Cardiac septum (tissue), 1 donor: ENCODE data around the gene SPRN. TPM values are rescaled to one million over a fixed set of nuclear protein-coding genes. Genes with fewer than 3 reads are reported as not detected.
A peak's percentile ranks its signal among the peaks of the same experiment; 100 is the strongest.
"Not testable (repeated sequence)": the region's sequence is repeated elsewhere in the genome, so short reads cannot be mapped to it uniquely, and the experiment has no call there.

ENCODE experiments used
- DNase-seq: peaks from one replicate; pipeline ENCODE4 v3.0.0-alpha.2; 2020; ENCODE audit warnings: low spot score
- intact Hi-C: fragments of 100-400 bp; cut with DNase I; formaldehyde crosslinking; loops from one replicate; pipeline ENCODE4 v1.14.0; 2022
- long read RNA-seq: library from polyadenylated mRNA; unstranded; transcript quantifications from one replicate; pipeline ENCODE4 v2.0.0, GENCODE V29; 2021
- total RNA-seq: library from RNA; stranded (reverse); fragmentation: NEBNext Ultra II Directional; extraction: Animal tissue kit (Norgen Biotek cat#: 25700); gene quantifications from one replicate; pipeline ENCODE4 v1.2.1, GENCODE V29; 2021
- donor health status: DM: no; HTN: no; CAD: no.

SPRN gene, protein sequence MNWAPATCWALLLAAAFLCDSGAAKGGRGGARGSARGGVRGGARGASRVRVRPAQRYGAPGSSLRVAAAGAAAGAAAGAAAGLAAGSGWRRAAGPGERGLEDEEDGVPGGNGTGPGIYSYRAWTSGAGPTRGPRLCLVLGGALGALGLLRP
- total RNA-seq, result not detected
- long read RNA-seq, result 0 reads

GRCh38 chr10:133424601-133425000 lies at the start of gene SPRN:
Gene SPRN (minus strand): TSS chr10:133424625. CDS start chr10:133423681, 944 bp downstream.
- DNase-seq, intact Hi-C loops: not testable (repeated sequence)

GRCh38 chr10:133474027-133474426 lies 49.6 kb upstream of the SPRN start:
- intact Hi-C loops, result no loop called here
- DNase-seq, result no peak

DNA sequence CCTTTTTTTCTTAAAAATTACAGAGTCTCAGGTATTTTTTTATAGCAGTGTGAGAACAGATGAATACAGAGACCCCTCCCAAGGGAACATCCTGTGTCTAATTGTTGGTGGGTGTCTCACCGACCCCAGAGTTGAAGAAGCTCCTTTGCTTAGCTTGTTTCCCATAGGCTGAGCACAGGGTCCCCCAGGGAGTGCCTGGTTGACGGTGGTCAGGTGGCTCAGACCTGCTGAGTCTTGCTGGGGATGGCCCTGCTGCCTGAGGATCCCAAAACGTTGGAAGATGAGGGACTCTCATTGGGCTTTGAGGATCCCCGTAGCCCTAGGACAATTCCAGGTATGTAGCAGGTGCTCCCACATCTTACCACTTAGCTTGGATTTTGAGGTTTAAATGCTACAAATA lies 48.8 kb upstream of the SPRN start:
- peak; percentile 72 for DNase-seq

DNA sequence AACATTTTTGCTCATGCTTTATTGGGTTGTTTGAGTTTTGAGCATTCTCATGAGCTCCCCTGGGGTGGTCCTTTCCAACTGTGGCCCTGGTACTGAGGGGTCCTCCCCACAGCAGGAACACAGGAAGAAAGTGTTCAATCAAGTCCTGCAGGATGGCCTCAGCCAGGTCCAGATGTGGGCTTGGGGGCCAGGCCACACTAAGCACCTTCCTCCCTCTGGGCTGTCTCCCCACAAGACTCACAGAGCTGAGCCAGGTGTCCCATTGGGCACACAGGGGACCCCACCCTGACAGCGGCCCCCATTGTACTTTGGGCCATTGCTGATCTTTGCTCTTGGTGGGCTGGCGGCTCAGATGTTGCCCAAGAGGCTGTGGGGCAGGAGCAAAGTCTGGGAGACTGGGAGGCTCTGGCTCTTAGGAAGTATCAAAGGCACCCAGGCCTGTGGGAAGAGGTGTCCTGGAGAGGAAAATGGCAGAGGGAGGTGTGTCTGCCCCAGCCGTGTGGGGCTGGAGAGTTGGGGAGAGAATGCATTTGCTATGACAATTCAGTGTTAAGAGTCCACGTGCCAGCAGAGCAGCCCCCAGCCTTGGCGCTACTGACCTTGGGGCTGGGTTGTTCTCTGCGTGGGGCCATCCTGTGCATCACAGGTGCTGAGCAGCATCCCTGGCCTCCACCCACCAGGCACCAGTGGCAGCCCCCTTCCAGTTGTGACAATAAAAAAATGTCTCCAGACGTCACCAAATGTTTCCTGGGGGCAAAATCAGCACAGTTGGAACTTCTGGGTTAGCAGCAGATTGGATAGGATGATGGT lies 47.1 kb upstream of the SPRN start:
- intact Hi-C loops, result no loop called here

More for the DNA sequence above, 48.8 kb upstream of the SPRN start:
- intact Hi-C loops, result no loop called here

GRCh38 chr10:133469205-133469604 lies 44.8 kb upstream of the SPRN start:
- intact Hi-C loops, DNase-seq: not testable (repeated sequence)

More for the DNA sequence above, 47.1 kb upstream of the SPRN start:
- DNase-seq, result peak; percentile 63

- peak; percentile 76 for DNase-seq
- intact Hi-C loops, result no loop called here
These were observed 43.0 kb upstream of the SPRN start for GRCh38 chr10:133467286-133467911.

GRCh38 chr10:133466683-133467275 lies 42.4 kb upstream of the SPRN start:
- intact Hi-C loops, result no loop called here
- DNase-seq, result peak; percentile 70

- DNase-seq, result no peak
- intact Hi-C loops, result no loop called here
These were observed 41.6 kb upstream of the SPRN start for GRCh38 chr10:133465950-133466474.

GRCh38 chr10:133465191-133465949 lies 40.9 kb upstream of the SPRN start:
- intact Hi-C loops, result no loop called here
- DNase-seq, result no peak

GRCh38 chr10:133464582-133465031 lies 40.2 kb upstream of the SPRN start:
- DNase-seq, result peak; percentile 74
- intact Hi-C loops, result no loop called here

DNA sequence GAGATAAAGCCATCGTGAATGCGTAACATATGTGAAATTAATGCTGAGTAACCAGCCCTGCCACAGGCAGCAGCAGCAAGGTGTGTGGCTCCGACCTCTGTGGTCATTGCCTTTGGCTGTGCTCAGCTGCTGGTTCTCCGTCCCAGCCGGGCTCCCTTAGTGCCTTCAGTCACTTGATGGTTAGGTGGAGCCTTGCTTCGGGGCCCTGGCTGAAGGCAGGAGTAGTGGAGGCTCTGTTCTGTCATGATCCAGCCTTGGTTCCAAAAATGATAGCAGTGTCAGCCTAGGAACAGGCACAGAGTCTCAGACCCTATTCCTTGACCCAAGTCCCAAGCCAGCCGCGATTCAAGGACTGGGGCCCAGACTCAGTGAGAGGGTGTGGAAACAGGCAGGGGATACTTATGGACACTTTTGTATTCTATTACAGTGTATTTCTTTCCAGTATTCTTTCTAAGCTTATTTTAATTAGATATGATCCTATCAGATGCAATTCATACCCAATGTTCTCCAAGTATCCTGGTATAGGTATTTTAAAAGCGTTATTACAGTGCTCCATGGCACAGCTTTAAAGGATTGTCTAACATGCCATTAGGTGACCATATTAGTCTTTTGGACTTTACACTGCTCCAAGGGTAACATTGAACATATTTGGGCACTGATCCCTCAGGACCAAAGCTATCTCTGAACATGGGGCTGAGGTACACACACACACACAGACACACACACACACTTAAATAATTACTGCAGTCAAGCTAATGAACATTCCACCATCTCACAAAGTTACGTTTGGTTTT lies 38.3 kb upstream of the SPRN start:
- intact Hi-C loops, result no loop called here
- DNase-seq, result peak; percentile 75

DNA sequence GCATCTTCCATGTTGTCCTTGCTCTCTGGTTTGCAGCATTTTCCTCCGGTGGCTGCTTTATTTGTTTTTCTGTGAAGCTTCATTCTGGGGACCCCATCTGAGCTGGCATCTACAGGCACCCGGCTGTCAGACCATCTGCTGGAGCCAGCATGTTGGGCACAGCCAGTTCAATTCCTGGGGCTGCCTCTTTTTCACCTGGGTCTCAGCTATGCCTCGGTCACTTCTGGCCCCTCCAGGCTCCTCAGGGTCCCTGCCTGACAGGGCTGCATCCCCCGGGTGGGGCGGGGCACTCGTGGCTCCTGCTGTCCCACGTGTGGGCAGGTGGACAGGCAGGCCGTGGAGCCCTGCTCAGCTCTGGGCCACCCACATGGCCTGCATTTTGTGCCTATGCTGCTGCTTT lies 37.4 kb upstream of the SPRN start:
- peak; percentile 72 for DNase-seq
- intact Hi-C loops, result no loop called here

GRCh38 chr10:133461027-133461426 lies 36.6 kb upstream of the SPRN start:
- intact Hi-C loops, result no loop called here
- DNase-seq, result no peak

GRCh38 chr10:133460208-133460769 lies 35.9 kb upstream of the SPRN start:
- no peak for DNase-seq
- intact Hi-C loops, result no loop called here

- DNase-seq, result peak; percentile 67
- intact Hi-C loops, result loop anchor here (10.0 kb wide), 1 partner anchor 45 kb away; no protein-coding TSS in a partner anchor
These were observed 35.2 kb upstream of the SPRN start for GRCh38 chr10:133459454-133460207.

- DNase-seq, result peak; percentile 75
- intact Hi-C loops, result loop anchor here (10.0 kb wide), 1 partner anchor 46 kb away; no protein-coding TSS in a partner anchor
These were observed 34.5 kb upstream of the SPRN start for GRCh38 chr10:133458710-133459453.
